H9 (cell line): ENCODE results near the gene NSD1. TPM values are rescaled to one million over a fixed set of nuclear protein-coding genes. Genes with fewer than 3 reads are reported as not detected.

Experiments used
- DNase-seq: peaks from one replicate; pipeline ENCODE4 v3.0.0-alpha.2; 2017
- H2AFZ ChIP-seq: one replicate; pipeline ENCODE4 v1.6.1; 2013; ENCODE audit warnings: mild to moderate bottlenecking, low read length, control low read depth, moderate library complexity
- H2AK5ac ChIP-seq: 2 replicates; pipeline ENCODE4 v1.6.1; 2013; ENCODE audit warnings: low read length, control low read depth, mixed read lengths; ENCODE audit not compliant: insufficient read length
- H2BK120ac ChIP-seq: one replicate; pipeline ENCODE4 v1.6.1; 2013; ENCODE audit warnings: low read depth, mild to moderate bottlenecking, low read length, control low read depth, inconsistent platforms; ENCODE audit not compliant: poor library complexity, severe bottlenecking
- H2BK12ac ChIP-seq: 2 replicates; pipeline ENCODE4 v1.6.1; 2013; ENCODE audit warnings: low read length, control low read depth, mixed read lengths, low read depth; ENCODE audit not compliant: insufficient read length
- H2BK15ac ChIP-seq: 2 replicates; pipeline ENCODE4 v1.6.1; 2013; ENCODE audit warnings: low read depth, low read length, control low read depth
- H2BK20ac ChIP-seq: one replicate; pipeline ENCODE4 v1.6.1; 2013; ENCODE audit warnings: low read depth, mild to moderate bottlenecking, low read length, control low read depth, inconsistent platforms; ENCODE audit not compliant: poor library complexity, severe bottlenecking
- H2BK5ac ChIP-seq: 2 replicates; pipeline ENCODE4 v1.6.1; 2013; ENCODE audit warnings: low read length, control low read depth, mixed read lengths; ENCODE audit not compliant: insufficient read length
- H3K14ac ChIP-seq: 2 replicates; pipeline ENCODE4 v1.6.1; 2013; ENCODE audit warnings: low read length, control low read depth; ENCODE audit not compliant: insufficient read depth
- H3K18ac ChIP-seq: 2 replicates; pipeline ENCODE4 v1.6.1; 2013; ENCODE audit warnings: low read depth, mild to moderate bottlenecking, mixed read lengths, low read length, control low read depth; ENCODE audit not compliant: insufficient read length
- H3K23ac ChIP-seq: 2 replicates; pipeline ENCODE4 v1.6.1; 2013; ENCODE audit warnings: low read length, control low read depth, mixed read lengths, low read depth; ENCODE audit not compliant: insufficient read length
- H3K23me2 ChIP-seq: 2 replicates; pipeline ENCODE4 v1.6.1; 2013; ENCODE audit warnings: low read depth, mild to moderate bottlenecking, mixed read lengths, low read length, control low read depth; ENCODE audit not compliant: insufficient read length, poor library complexity, severe bottlenecking
- H3K27ac ChIP-seq: 2 replicates; pipeline ENCODE4 v1.5.1; 2013; ENCODE audit warnings: low read length, control low read depth, mixed read lengths, low read depth; ENCODE audit not compliant: insufficient read length
- H3K27me3 ChIP-seq: 2 replicates; pipeline ENCODE4 v1.6.1; 2013; ENCODE audit warnings: low read length, control low read depth, inconsistent platforms; ENCODE audit not compliant: insufficient read depth
- H3K4ac ChIP-seq: 2 replicates; pipeline ENCODE4 v1.6.1; 2013; ENCODE audit warnings: low read depth, mild to moderate bottlenecking, control low read depth, inconsistent platforms, low read length, moderate library complexity
- H3K4me1 ChIP-seq: 2 replicates; pipeline ENCODE4 v1.6.1; 2013; ENCODE audit warnings: low read length, control low read depth, inconsistent platforms; ENCODE audit not compliant: insufficient read depth
- H3K4me2 ChIP-seq: 2 replicates; pipeline ENCODE4 v1.6.1; 2013; ENCODE audit warnings: low read length, control low read depth, mixed read lengths; ENCODE audit not compliant: insufficient read length, insufficient read depth
- H3K56ac ChIP-seq: 2 replicates; pipeline ENCODE4 v1.6.1; 2013; ENCODE audit warnings: low read depth, mild to moderate bottlenecking, mixed read lengths, low read length, control low read depth; ENCODE audit not compliant: insufficient read length
- H3K79me1 ChIP-seq: 2 replicates; pipeline ENCODE4 v1.6.1; 2013; ENCODE audit warnings: low read depth, mild to moderate bottlenecking, moderate library complexity, low read length, control low read depth, inconsistent platforms; ENCODE audit not compliant: insufficient read depth, poor library complexity, severe bottlenecking
- H3K79me2 ChIP-seq: 2 replicates; pipeline ENCODE4 v1.6.1; 2013; ENCODE audit warnings: low read length, control low read depth, inconsistent platforms; ENCODE audit not compliant: insufficient read depth
- H3K9ac ChIP-seq: 2 replicates; pipeline ENCODE4 v1.6.1; 2013; ENCODE audit warnings: low read length, control low read depth, mixed read lengths; ENCODE audit not compliant: insufficient read length; ENCODE audit errors: extremely low read depth
- H3K9me3 ChIP-seq: one replicate; pipeline ENCODE4 v1.6.1; 2013; ENCODE audit warnings: low read depth, low read length, inconsistent platforms; ENCODE audit not compliant: control insufficient read depth
- H3T11ph ChIP-seq: one replicate; pipeline ENCODE4 v1.6.1; 2013; ENCODE audit warnings: mild to moderate bottlenecking, low read length, control low read depth, inconsistent platforms
- H4K20me1 ChIP-seq: one replicate; pipeline ENCODE4 v1.6.1; 2013; ENCODE audit not compliant: control insufficient read depth, insufficient read length, insufficient read depth
- H4K5ac ChIP-seq: 2 replicates; pipeline ENCODE4 v1.6.1; 2013; ENCODE audit warnings: low read depth, mild to moderate bottlenecking, mixed read lengths, low read length, control low read depth; ENCODE audit not compliant: insufficient read length
- H4K8ac ChIP-seq: replicated peaks from 2 replicates; pipeline ENCODE4 v1.6.1; 2013; ENCODE audit warnings: low read length, control low read depth, mixed read lengths, low read depth; ENCODE audit not compliant: insufficient read length
- H4K91ac ChIP-seq: 2 replicates; pipeline ENCODE4 v1.6.1; 2013; ENCODE audit warnings: low read depth, mild to moderate bottlenecking, moderate library complexity, mixed read lengths, low read length, control low read depth; ENCODE audit not compliant: insufficient read length
- H3K27ac Mint-ChIP-seq, 3 experiments: 2 replicates in 2 of 3; 3 replicates in 1 of 3; pipeline ENCODE4 v1.8.0; 2020 to 2021; ENCODE audit warnings: mixed read lengths in 3 of 3, mild to moderate bottlenecking in 1 of 3, moderate library complexity in 1 of 3
- H3K27me3 Mint-ChIP-seq: 2 replicates; pipeline ENCODE4 v1.8.0; 2021; ENCODE audit warnings: low read depth, mild to moderate bottlenecking, moderate library complexity, mixed read lengths
- H3K36me3 Mint-ChIP-seq, 3 experiments: 2 replicates in 2 of 3; 3 replicates in 1 of 3; pipeline ENCODE4 v1.8.0; 2020 to 2021; ENCODE audit warnings: low read depth in 3 of 3, mixed read lengths in 3 of 3; ENCODE audit not compliant: insufficient read depth in 1 of 3
- H3K4me1 Mint-ChIP-seq, 2 experiments: 2 replicates each; pipeline ENCODE4 v1.8.0; 2020; ENCODE audit warnings: mixed read lengths in 2 of 2
- H3K4me3 Mint-ChIP-seq, 2 experiments: 2 replicates in 1 of 2; 3 replicates in 1 of 2; pipeline ENCODE4 v1.8.0; 2020 to 2021; ENCODE audit warnings: mild to moderate bottlenecking in 2 of 2, mixed read lengths in 2 of 2, moderate library complexity in 1 of 2
- H3K9me3 Mint-ChIP-seq, 2 experiments: 2 replicates in 1 of 2; 3 replicates in 1 of 2; pipeline ENCODE4 v1.8.0; 2020; ENCODE audit warnings: mild to moderate bottlenecking in 2 of 2, mixed read lengths in 2 of 2, moderate library complexity in 1 of 2
- WGBS: extraction: QIAGEN DNeasy Blood & Tissue Kit; methylation state at CpG from one replicate; pipeline ENCODE4 v1.1.7; 2013; ENCODE audit warnings: missing lambda C conversion rate, low lambda C conversion rate, mixed read lengths; ENCODE audit not compliant: insufficient read length; ENCODE audit errors: extremely low coverage; 5-methylcytosine and 5-hydroxymethylcytosine counted together
- total RNA-seq: library from RNA; stranded (reverse); gene quantifications from 2 replicates; pipeline ENCODE4 v1.2.1, GENCODE V29; 2021
- TF ChIP-seq, protein P1 (sequence below): fragments of 200-600 bp; sonication (generic); conservative IDR thresholded peaks from 3 replicates; pipeline ENCODE4 v1.8.0; 2021; ENCODE audit warnings: antibody characterized with exemption, mild to moderate bottlenecking

NSD1 gene
- total RNA-seq, 1 experiment from 2014 or later: 213 TPM

DNA sequence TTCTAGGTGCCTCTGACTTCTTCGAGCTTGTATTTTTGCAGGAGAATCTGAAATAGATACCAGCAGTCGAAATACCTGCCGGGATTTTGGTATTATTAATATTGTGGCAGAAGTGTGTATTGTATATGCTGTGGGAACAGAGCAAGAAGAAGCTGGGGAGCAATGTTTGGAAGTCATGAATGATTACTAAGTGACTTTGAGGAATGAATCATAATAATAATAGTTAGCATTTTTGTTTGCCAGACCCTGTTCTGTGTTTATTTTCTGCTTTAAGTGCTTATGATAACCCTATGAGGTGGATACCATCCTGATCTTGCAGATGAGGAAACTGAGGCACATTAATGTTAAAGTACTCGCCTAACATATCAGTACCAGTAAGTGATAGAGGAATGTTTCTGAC is 137.5 kb downstream of the NSD1 start:
- Histone ChIP-seq H3K4me2 (no peak overlapping the region), H2BK15ac (no peak overlapping the region), H3K27me3 (no peaks in the 10 kb centered on the region), H3K79me2 (no peaks in the 10 kb centered on the region; the same call in 1 of the 2 replicates), H3K14ac (no peak overlapping the region), H3K4me1 (no peaks in the 10 kb centered on the region), H4K20me1 (no peaks in the 10 kb centered on the region), H3K9me3 (no peaks in the 10 kb centered on the region), H2BK12ac (no peak overlapping the region), H3K23me2 (no peaks in the 10 kb centered on the region), H2BK20ac (no peak overlapping the region), H4K91ac (no peak overlapping the region), H4K5ac (no peak overlapping the region), H3K9ac (no peak overlapping the region), H2AK5ac (no peak overlapping the region), H3T11ph (no peak overlapping the region), H3K23ac (no peak overlapping the region), H3K4ac (no peak overlapping the region), H3K79me1 (no peaks in the 10 kb centered on the region), H3K56ac (no peak overlapping the region), H3K18ac (no peak overlapping the region), H4K8ac (no peak overlapping the region), H3K27ac (no peak overlapping the region), H2BK5ac (no peak overlapping the region), H2AFZ (no peak overlapping the region), H2BK120ac (no peak overlapping the region)
- TF ChIP-seq, protein P1, sequence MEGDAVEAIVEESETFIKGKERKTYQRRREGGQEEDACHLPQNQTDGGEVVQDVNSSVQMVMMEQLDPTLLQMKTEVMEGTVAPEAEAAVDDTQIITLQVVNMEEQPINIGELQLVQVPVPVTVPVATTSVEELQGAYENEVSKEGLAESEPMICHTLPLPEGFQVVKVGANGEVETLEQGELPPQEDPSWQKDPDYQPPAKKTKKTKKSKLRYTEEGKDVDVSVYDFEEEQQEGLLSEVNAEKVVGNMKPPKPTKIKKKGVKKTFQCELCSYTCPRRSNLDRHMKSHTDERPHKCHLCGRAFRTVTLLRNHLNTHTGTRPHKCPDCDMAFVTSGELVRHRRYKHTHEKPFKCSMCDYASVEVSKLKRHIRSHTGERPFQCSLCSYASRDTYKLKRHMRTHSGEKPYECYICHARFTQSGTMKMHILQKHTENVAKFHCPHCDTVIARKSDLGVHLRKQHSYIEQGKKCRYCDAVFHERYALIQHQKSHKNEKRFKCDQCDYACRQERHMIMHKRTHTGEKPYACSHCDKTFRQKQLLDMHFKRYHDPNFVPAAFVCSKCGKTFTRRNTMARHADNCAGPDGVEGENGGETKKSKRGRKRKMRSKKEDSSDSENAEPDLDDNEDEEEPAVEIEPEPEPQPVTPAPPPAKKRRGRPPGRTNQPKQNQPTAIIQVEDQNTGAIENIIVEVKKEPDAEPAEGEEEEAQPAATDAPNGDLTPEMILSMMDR: no peak
- no peak for DNase-seq
- Mint-ChIP-seq H3K4me3 (no peak overlapping the region), H3K4me1 (no peaks in the 10 kb centered on the region), H3K27ac (peak overlapping the region in 1 of 3 experiments; percentile 12; a peak in 1 of 7 replicates), H3K27me3 (no peaks in the 10 kb centered on the region), H3K9me3 (no peaks in the 10 kb centered on the region), H3K36me3 (peaks cover 25 to 95% (median 88%) of the 10 kb centered on the region in 3 experiments; a peak in 6 of 7 replicates)
- no CpG with 5 or more reads among the region's 4 CpGs for WGBS
